HUES64 (cell line): ENCODE results near the gene CFAP299.
"Not testable (repeated sequence)": the region's sequence is repeated elsewhere in the genome, so short reads cannot be mapped to it uniquely, and the experiment has no call there.

ENCODE experiments used
- H3K27ac ChIP-seq: 2 replicates; pipeline ENCODE4 v1.7.0; 2013; ENCODE audit warnings: low read depth, low read length, inconsistent platforms
- H3K27me3 ChIP-seq: 2 replicates; pipeline ENCODE4 v1.6.1; 2013; ENCODE audit warnings: mild to moderate bottlenecking, low read length; ENCODE audit not compliant: insufficient read depth
- H3K36me3 ChIP-seq: 2 replicates; pipeline ENCODE4 v1.6.1; 2013; ENCODE audit warnings: mild to moderate bottlenecking, low read length; ENCODE audit not compliant: insufficient read depth
- H3K4me1 ChIP-seq: 2 replicates; pipeline ENCODE4 v1.6.1; 2013; ENCODE audit warnings: mild to moderate bottlenecking, low read length, moderate library complexity; ENCODE audit not compliant: insufficient read depth
- H3K4me3 ChIP-seq: 2 replicates; pipeline ENCODE4 v1.5.1; 2013; ENCODE audit warnings: mild to moderate bottlenecking, low read length, moderate library complexity
- H3K9ac ChIP-seq: 2 replicates; pipeline ENCODE4 v1.6.1; 2013; ENCODE audit warnings: mild to moderate bottlenecking, low read depth, low read length
- H3K9me3 ChIP-seq: 2 replicates; pipeline ENCODE4 v1.6.1; 2013; ENCODE audit warnings: low read depth, low read length; ENCODE audit not compliant: insufficient read depth
- WGBS: fragments of 150-250, 120-280 bp; methylation state at CpG from one replicate; pipeline ENCODE4 v1.1.7; 2013; ENCODE audit warnings: missing lambda C conversion rate; 5-methylcytosine and 5-hydroxymethylcytosine counted together

CFAP299 gene

GRCh38 chr4:80422727-80423404, 87.3 kb downstream of the CFAP299 start:
- Histone ChIP-seq H3K9ac (no peak overlapping the region), H3K27ac (no peak overlapping the region), H3K27me3 (no peaks in the 10 kb centered on the region), H3K36me3 (no peaks in the 10 kb centered on the region), H3K9me3 (no peaks in the 10 kb centered on the region), H3K4me1 (peaks cover 9% of the 10 kb centered on the region; the same call in 1 of the 2 replicates), H3K4me3 (no peak overlapping the region)
- WGBS: no CpG with 5 or more reads among the region's 1 CpG

- no peak overlapping the region for H3K9ac ChIP-seq
These were observed 88.2 kb downstream of the CFAP299 start for GRCh38 chr4:80423553-80424224.

GRCh38 chr4:80424225-80424581, 88.7 kb downstream of the CFAP299 start:
- no peak overlapping the region for H3K27ac ChIP-seq
- H3K4me3 ChIP-seq: no peak overlapping the region
- H3K36me3 ChIP-seq: no peaks in the 10 kb centered on the region
- no peaks in the 10 kb centered on the region for H3K9me3 ChIP-seq
- no peak overlapping the region for H3K9ac ChIP-seq
- 91% methylated on average over 2 of the region's 2 CpGs for WGBS
- no peaks in the 10 kb centered on the region for H3K27me3 ChIP-seq
- peaks cover 9% of the 10 kb centered on the region; the same call in 1 of the 2 replicates for H3K4me1 ChIP-seq

More at GRCh38 chr4:80423553-80424224, 88.2 kb downstream of the CFAP299 start:
- Histone ChIP-seq H3K36me3 (no peaks in the 10 kb centered on the region), H3K27me3 (no peaks in the 10 kb centered on the region), H3K4me1 (peaks cover 9% of the 10 kb centered on the region; the same call in 1 of the 2 replicates), H3K27ac (no peak overlapping the region), H3K4me3 (no peak overlapping the region), H3K9me3 (no peaks in the 10 kb centered on the region)
- WGBS: 97% methylated on average over 3 of the region's 3 CpGs

GRCh38 chr4:80425124-80426100, 89.9 kb downstream of the CFAP299 start:
- Histone ChIP-seq H3K9ac (no peak overlapping the region), H3K9me3 (no peaks in the 10 kb centered on the region), H3K4me3 (no peak overlapping the region), H3K27me3 (no peaks in the 10 kb centered on the region), H3K4me1 (no peaks in the 10 kb centered on the region), H3K27ac (no peak overlapping the region), H3K36me3 (no peaks in the 10 kb centered on the region)
- 64% methylated on average over 4 of the region's 4 CpGs for WGBS

GRCh38 chr4:80431203-80431965, 95.9 kb downstream of the CFAP299 start:
- Histone ChIP-seq H3K4me1 (no peaks in the 10 kb centered on the region), H3K4me3 (no peak overlapping the region), H3K36me3 (no peaks in the 10 kb centered on the region), H3K27me3 (no peaks in the 10 kb centered on the region), H3K27ac (no peak overlapping the region), H3K9ac (no peak overlapping the region), H3K9me3 (no peaks in the 10 kb centered on the region)
- 94% methylated on average over 5 of the region's 5 CpGs for WGBS

- Histone ChIP-seq H3K9ac (no peak overlapping the region), H3K9me3 (no peaks in the 10 kb centered on the region), H3K4me1 (peaks cover 2% of the 10 kb centered on the region), H3K27me3 (no peaks in the 10 kb centered on the region), H3K4me3 (no peak overlapping the region), H3K36me3 (no peaks in the 10 kb centered on the region), H3K27ac (no peak overlapping the region)
- 100% methylated on average over 1 of the region's 1 CpG for WGBS
These were observed 98.7 kb downstream of the CFAP299 start for GRCh38 chr4:80434238-80434637.

GRCh38 chr4:80438016-80438415, 102.5 kb downstream of the CFAP299 start:
- Histone ChIP-seq H3K4me1 (peaks cover 15% of the 10 kb centered on the region), H3K9me3 (no peaks in the 10 kb centered on the region), H3K9ac (no peak overlapping the region), H3K36me3 (no peaks in the 10 kb centered on the region), H3K27ac (no peak overlapping the region), H3K27me3 (no peaks in the 10 kb centered on the region), H3K4me3 (no peak overlapping the region)
- 29% methylated on average over 1 of the region's 1 CpG for WGBS

- peak overlapping the region; percentile 19; the same call in 1 of the 2 replicates for H3K9ac ChIP-seq
- H3K27ac ChIP-seq, H3K27me3 ChIP-seq, H3K36me3 ChIP-seq, H3K9me3 ChIP-seq: not testable (repeated sequence)
- 61% methylated on average over 14 of the region's 14 CpGs for WGBS
- 0 out of 2 replicates have a peak overlapping the region, but pooled peaks have one; percentile 14 for H3K4me3 ChIP-seq
- H3K4me1 ChIP-seq: peaks cover 15% of the 10 kb centered on the region
These were observed 103.9 kb downstream of the CFAP299 start for GRCh38 chr4:80439294-80440061.

- Histone ChIP-seq H3K27me3 (no peaks in the 10 kb centered on the region), H3K4me1 (no peaks in the 10 kb centered on the region), H3K36me3 (no peaks in the 10 kb centered on the region), H3K27ac (no peak overlapping the region), H3K9me3 (no peaks in the 10 kb centered on the region), H3K4me3 (no peak overlapping the region), H3K9ac (no peak overlapping the region)
These were observed 110.7 kb downstream of the CFAP299 start for GRCh38 chr4:80446248-80446647.

GRCh38 chr4:80446664-80447063, 111.1 kb downstream of the CFAP299 start:
- no peaks in the 10 kb centered on the region for H3K36me3 ChIP-seq
- no peaks in the 10 kb centered on the region for H3K27me3 ChIP-seq
- no peaks in the 10 kb centered on the region for H3K4me1 ChIP-seq
- H3K4me3 ChIP-seq: no peak overlapping the region
- no peak overlapping the region for H3K27ac ChIP-seq
- WGBS: 90% methylated on average over 1 of the region's 1 CpG
- no peak overlapping the region for H3K9ac ChIP-seq
- H3K9me3 ChIP-seq: no peaks in the 10 kb centered on the region
